ENCODE data around the gene CADPS.

Gene CADPS

GRCh38 chr3:62500556-62501288 is 374.5 kb downstream of the CADPS start:
- TF ChIP-seq CTCF (IDR thresholded peaks at IDR 0.05; ENCODE audit: insufficient read depth, low read depth, low read length, missing control alignments), result no peak
- H3K4me3 ChIP-seq (ENCODE audit: low read depth, low read length), result no peak overlapping the region
- DNase-seq (ENCODE audit: low read depth), result no peak

GRCh38 chr3:62497156-62497555 is 378.1 kb downstream of the CADPS start:
- TF ChIP-seq CTCF (IDR thresholded peaks at IDR 0.05; ENCODE audit: insufficient read depth, low read depth, low read length, missing control alignments), result no peak
- no peak for DNase-seq (ENCODE audit: low read depth)
- H3K4me3 ChIP-seq (ENCODE audit: low read depth, low read length), result no peak overlapping the region

GRCh38 chr3:62496503-62496902 is 378.7 kb downstream of the CADPS start:
- no peak for TF ChIP-seq CTCF (IDR thresholded peaks at IDR 0.05; ENCODE audit: insufficient read depth, low read depth, low read length, missing control alignments)
- DNase-seq (ENCODE audit: low read depth), result no peak
- H3K4me3 ChIP-seq (ENCODE audit: low read depth, low read length), result no peak overlapping the region

- TF ChIP-seq CTCF (IDR thresholded peaks at IDR 0.05; ENCODE audit: insufficient read depth, low read depth, low read length, missing control alignments), result peak; percentile 16
- H3K4me3 ChIP-seq (ENCODE audit: low read depth, low read length), result no peak overlapping the region
- DNase-seq (ENCODE audit: low read depth), result no peak
These were observed 382.0 kb downstream of the CADPS start for GRCh38 chr3:62493109-62493801.

GRCh38 chr3:62482961-62483360 is 392.3 kb downstream of the CADPS start:
- no peak overlapping the region for H3K4me3 ChIP-seq (ENCODE audit: low read depth, low read length)
- no peak for DNase-seq (ENCODE audit: low read depth)
- no peak for TF ChIP-seq CTCF (IDR thresholded peaks at IDR 0.05; ENCODE audit: insufficient read depth, low read depth, low read length, missing control alignments)

GRCh38 chr3:62481962-62482361 is 393.3 kb downstream of the CADPS start:
- TF ChIP-seq CTCF (IDR thresholded peaks at IDR 0.05; ENCODE audit: insufficient read depth, low read depth, low read length, missing control alignments), result no peak

More at GRCh38 chr3:62481962-62482361, 393.3 kb downstream of the CADPS start:
- H3K4me3 ChIP-seq (ENCODE audit: low read depth, low read length), result no peak overlapping the region
- DNase-seq (ENCODE audit: low read depth), result no peak
